NCI-H748 (cell line): ENCODE measurements around the gene PPM1A.

Experiments used
- DNase-seq: peaks from one replicate; lab custom pipeline; 2025; ENCODE audit not compliant: unreplicated experiment; lab: John Stamatoyannopoulos, UW

The PPM1A gene

DNA sequence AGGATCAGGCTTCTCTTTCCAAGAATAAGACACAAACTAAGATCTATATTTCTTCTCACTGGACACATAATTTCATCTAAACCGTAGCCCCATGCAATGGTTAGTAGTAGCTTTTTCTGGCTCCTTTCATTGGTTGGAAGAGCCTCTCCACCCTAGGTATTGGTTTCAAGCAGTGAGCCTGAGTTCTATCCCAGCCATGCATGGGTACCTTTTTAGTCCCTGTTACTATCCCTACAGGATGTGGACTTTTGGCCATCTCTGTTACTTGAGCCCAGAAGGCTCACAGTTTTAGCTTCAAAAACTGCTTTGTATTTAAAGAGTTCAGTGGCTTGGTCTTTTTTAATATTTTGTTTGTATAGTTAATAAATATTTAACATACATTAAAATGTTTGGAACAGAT, 16.1 kb downstream of the PPM1A start:
- no peak for DNase-seq

GRCh38 chr14:60266021-60266937, 17.3 kb downstream of the PPM1A start:
- DNase-seq, result peak; percentile 56

- DNase-seq, result no peak
Observed at GRCh38 chr14:60272177-60272576, 23.2 kb downstream of the PPM1A start.

DNA sequence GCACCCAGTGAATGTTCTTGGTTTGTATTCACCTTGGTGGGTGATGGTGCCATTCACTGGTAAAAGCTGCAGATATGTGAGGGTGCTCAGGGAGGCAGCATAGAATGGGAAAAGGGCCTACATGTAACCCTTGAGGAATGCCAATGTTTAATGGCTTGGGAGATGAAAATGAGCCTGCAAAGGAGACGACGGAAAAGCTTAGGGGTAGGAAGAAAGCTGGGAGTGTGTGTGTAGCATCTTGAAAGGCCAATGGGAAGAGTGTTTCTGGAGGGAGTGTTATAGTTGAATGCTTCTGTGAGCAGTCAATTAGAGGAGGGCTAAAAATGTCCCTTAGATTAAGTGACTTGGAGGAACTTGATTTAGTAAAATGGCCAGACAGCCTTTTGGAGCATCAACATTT, 24.9 kb downstream of the PPM1A start:
- DNase-seq, result no peak

DNA sequence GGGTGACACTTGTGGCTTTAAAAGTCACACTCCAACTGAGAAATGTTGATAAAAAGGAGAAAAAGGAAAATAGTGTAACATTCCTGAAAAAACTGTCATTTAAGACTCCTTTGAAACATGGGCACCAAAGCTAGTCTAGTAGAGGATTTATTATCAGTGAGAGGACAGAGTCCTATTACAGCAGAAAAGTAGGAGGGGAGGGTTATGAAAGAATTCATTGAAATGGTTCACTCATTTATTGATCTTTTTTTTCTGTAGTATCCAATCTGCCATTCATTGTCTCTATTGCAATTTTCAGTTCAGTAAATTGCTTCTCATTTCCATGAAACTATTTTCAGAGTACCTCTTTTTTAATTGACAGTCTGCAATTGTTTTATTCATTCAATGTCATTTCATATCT, 25.4 kb downstream of the PPM1A start:
- DNase-seq, result no peak

- DNase-seq, result no peak
Observed at GRCh38 chr14:60275932-60276331, 26.9 kb downstream of the PPM1A start.

DNA sequence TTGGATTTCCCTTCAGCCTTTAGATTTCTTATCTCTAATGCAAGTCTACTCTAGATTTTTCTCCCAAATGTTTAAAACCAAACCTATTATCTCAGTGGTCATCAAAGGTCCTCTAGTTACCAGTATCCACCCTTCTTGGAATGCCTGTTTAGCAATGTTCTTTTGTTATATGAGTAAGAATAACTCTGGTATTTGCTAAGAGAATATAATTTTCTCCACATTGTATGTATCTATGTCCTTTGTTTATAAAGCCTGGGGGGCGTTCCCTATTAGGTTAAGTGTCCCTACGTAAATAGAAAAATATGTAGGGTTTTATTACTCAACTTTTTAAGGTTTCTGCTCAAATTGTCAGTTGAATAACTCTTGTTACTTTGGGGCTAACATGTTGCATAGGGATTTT, 27.3 kb downstream of the PPM1A start:
- DNase-seq, result no peak

DNA sequence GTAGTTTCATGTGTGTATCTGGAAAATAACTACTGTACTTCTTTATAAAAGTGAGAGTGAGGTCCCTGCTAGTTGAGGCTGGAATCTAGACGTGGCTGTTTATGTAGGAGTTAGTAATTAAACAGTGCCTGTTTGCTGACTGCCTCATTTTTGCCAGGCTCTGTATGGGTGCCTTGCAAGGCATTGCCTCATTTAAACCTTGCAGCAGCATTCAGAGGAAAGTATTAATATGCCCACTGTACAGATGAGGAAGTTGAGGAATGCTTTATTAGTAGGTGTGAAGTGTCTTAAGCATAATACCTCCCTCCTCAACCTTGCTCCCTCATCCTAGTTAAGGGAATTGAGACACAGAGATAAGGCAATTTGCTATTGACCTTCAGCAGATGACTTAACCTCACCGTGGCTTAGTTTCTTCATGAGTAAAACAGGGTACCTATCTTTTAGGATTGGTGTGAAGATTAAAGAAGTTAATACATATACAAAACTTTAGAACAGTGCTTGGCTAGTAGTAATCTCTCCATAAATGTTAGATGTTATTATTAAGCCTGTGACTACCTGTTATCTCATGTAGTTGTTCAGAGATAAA, 28.7 kb downstream of the PPM1A start:
- DNase-seq, result no peak

DNA sequence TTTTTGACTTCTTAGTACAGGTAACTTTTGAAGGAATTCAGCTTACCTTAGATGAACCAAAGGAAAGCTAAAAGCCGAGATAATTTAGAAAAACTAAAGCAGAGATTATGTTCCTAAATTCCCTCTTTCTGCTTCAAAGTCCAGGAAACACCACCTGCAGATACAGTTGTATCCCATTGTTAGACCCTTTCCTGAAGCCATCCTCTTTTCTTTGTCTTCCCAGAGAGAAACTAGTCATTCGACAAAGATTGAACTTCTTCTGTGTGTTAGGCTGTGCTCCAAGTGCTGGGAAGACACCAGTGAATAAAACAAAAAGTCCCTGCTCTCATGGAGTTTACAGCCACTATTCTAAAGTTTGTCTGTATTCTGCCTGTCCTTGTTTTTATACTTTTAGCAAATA, 29.3 kb downstream of the PPM1A start:
- DNase-seq, result no peak

DNA sequence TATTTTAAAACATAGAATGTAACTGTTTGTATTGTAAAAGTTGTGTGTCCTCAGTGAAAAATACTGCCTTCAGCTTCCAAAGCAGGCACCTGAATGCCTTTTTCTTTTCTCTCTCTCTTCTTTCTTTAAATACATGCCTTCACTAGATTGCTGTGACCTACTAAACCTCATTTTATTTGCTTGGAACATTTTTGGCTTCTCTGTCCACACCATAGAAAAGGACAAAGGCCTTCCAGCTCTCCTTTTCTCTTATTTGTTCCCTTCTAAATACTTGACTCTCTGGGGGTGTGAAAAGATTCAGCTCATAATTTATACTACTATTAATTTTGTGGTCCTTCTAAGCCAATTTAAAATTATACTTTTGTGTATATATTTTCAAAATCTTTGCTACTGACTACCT, 38.4 kb downstream of the PPM1A start:
- no peak for DNase-seq

GRCh38 chr14:60288279-60288678, 39.3 kb downstream of the PPM1A start:
- DNase-seq, result no peak

DNA sequence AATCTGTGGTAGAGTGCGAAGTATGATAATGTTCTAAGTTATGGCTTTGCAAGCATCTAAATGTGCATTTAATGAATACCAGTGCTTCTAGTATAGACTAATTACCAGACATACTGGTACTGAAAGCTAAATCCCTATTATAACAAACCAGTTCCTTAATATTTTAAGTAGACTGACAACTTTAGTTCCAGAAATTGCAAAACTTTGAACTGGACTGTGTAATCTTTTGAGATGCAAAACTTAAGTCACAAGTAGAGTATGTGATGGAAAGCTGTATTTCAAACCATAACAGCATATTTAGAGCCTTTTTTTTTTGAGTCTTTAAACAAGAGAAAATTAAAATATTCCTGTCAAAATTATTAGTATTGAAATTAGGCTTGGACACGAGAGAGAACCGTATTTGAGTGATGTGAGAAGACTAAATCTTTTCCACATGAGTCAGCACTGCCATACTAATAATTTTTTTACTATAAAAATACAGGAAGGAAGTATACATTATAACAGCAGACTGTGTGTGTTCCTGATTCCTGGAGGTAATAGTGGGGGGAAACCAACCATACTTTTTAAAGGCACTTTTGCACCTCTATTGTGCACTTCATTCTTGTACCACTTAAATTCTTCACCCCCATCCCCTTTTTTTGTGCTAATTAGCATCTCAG, 45.5 kb downstream of the PPM1A start:
- DNase-seq, result no peak

DNA sequence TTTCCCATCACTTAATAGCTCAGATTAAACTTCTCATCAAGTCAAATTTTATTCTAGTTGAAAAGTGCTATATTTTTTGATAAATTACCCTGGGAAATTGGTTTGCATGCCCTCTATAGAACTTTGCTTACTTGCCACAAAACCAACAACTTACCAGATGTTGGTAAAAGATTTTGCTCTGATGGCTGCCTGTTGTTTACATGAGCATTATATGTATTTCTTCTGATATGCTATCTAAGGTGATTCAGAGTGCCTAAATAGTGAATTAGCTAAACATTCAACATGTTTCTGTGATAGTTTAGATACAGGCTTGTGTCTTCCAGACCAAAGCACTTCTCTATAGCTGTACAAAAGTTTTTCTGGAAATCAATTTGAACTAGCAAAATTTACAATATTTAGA, 51.0 kb downstream of the PPM1A start:
- DNase-seq, result no peak

- no peak for DNase-seq
Observed at GRCh38 chr14:60301685-60302084, 52.7 kb downstream of the PPM1A start.

- no peak for DNase-seq
Observed at GRCh38 chr14:60302663-60303062, 53.6 kb downstream of the PPM1A start.

DNA sequence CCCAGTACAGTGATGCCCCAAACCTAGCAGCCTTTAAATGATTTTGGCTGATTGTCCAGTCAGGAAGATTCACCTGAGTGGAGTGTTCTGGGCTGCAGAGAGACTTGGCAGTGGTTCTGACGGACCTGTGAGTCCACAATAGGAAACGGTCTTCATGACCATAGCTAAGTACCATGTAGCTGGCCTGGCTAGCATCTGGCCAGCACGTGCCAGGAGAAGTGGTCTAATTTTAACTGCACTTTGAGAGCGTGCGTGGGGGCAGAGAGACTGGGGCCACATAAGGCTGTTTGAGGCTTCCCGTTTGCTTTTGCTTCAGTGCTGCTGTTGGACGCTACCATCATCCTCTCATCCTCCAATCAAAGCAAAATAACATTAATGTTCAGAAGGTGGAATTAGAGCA, 54.7 kb downstream of the PPM1A start:
- no peak for DNase-seq

DNA sequence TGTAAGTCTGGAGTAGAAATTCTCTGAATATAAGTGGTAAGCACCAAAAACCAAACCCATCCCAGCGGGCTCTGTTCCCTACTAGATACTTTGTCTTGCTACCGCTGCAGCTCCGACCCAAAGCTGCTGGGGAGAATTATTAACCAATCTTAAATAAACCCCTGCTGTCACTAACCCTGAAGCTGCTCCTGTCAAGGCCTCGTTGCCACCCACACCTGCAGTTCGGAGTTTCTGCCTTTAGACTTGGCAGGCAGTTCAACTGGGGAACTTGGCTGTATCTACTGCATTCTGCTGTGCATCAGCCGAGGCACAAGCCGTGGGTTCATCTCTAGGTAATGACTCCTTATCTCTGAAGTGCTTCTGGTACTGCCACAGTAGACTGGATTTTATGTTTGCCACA, 55.5 kb downstream of the PPM1A start:
- DNase-seq, result no peak

- peak; percentile 81 for DNase-seq
Observed at GRCh38 chr14:60309867-60310552, 61.0 kb downstream of the PPM1A start.

DNA sequence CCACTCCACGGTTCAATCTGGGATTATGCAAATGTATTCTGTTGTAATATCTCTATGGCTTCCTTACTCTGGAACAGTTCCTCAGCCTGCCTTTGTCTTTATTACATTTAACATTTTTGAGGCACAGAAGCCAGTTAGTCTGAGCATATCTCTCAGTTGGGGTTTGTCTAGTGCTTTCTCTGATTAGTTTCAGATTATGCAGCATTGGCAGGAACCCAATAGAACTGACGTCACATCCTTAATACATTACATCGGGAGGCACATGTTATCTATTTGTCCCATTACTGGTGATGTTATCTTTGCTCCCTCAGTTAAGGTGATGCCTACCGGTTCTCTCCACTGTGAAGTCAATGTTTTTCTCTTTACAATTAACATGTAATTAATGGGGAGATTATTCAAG, 62.4 kb downstream of the PPM1A start:
- DNase-seq, result no peak

- no peak for DNase-seq
Observed at GRCh38 chr14:60313093-60313492, 64.1 kb downstream of the PPM1A start.

DNA sequence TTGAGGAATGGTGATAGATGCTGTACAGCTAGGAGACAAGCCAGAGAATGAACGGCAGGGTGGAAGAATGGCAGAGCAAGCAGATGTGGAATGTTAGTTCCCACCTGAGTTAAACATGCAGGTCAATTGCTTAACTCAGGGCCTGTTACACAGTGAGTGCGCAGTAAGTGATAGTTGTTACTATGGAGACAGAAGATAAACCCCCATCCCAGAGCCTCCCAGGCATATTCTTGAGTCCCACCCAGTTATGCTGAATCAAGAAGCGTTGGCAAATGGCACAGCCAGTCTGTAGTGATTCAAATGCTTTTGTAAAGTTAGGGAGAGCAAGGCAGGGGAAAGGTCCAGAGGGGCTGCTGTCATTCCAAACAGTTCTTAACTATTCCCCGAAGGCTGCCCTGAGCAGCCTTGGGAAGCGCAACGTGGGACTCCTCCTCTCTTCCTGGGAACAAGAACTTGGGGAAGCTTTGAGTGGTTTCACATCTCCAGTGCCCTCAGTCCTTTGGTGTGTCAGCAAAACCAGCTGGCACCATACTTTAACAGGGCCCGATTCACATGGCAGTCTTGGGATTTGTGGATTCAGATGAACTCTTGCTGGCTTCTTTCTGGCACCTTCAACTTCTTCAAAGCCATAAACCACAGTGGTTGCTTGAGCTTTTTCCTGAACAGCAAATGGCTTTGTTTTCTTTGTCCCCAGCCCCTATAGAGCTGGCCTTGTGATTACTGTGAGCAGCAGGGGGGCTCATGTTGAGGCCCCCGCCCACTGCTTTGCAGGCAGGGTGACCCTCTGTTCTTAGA, 66.4 kb downstream of the PPM1A start:
- peak; percentile 9 for DNase-seq
